ENCODE results near the gene TSPO.
"Not testable (repeated sequence)": the region's sequence is repeated elsewhere in the genome, so short reads cannot be mapped to it uniquely, and the experiment has no call there.

TSPO gene

DNA sequence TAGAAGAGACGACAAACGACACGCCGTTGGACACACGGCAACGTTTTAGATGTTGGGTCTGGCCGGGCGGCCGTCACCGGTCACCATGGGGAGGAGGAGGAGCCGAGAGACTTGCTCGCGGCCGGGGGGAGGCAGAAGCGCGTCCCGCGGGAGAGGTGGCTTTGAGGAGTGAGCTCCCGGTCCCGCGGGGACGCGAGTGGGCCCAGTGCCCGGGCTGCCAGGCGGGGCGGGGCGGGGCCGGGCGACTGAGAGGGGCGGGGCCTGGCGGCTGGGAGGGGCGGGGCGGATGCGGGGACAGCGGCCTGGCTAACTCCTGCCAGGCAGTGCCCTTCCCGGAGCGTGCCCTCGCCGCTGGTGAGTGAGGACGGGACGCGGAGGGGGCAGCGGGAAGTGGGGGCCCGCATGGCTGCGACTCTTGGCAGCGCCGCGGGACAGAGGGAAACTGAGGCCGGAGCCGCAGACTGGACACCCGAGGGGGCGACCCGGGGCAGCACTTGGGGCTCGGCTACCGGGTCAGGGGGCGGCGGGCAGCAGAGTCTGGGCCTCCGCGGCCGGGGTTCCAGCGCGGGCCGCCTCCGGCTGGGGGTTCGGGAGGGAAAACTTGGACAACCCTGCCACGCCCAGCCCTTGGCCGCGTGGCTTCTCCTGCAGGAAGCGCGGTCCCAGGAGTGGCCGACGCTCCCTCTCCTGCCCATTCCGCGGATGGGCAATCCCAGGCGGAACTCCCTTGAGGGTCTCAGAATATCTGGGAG is at the start of gene TSPO:
TSS of gene TSPO (plus strand) at position 309 of the 752 bp plus-strand sequence. CDS start 7,680 bp downstream, outside the sequence.
- DNase-seq = peak; percentile 58

DNA sequence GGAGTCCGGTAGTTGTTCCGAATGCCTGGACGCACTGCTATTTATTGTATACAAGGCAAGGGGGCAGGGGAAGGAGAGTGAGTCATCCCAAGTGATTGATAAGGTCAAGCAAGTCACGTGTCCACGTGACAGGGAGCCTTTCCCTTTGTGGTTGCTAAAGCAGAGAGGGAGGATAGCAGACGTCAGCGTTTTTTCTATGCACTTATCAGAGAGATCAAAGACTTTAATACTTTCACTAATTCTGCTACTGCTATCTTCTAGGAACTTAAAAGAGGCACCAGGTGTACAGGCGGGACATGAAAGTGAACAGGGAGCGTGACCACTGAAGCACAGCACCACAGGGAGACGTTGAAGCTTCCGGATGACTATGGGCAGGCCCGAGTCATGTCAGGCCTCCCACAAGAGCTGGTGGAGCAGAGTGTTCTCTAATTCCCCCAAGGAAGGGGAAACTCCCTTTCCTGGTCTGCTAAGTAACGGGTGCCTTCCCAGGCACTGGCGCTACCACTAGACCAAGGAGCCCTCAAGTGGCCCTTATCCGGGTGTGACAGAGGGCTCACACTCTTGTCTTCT is 47.2 kb upstream of the TSPO start:
- peak; percentile 17 for DNase-seq

DNA sequence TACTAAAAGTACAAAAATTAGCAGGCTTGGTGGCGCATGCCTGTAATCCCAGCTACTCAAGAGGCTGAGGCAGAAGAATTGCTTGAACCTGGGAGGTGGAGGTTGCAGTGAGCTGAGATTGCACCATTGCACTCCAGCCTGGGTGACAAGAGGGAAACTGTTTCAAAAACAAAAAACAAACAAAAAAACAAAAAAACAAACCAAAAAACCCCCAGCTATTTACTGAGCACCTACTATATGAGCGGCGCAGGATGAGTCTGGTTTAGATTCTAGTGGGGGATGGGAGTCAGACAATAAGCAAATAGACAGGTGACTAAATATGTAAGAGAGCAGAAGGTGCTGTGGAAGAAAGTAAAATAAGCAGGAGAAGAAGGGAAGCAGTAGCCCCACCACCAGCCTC is 46.4 kb upstream of the TSPO start:
- DNase-seq = not testable (repeated sequence)

DNA sequence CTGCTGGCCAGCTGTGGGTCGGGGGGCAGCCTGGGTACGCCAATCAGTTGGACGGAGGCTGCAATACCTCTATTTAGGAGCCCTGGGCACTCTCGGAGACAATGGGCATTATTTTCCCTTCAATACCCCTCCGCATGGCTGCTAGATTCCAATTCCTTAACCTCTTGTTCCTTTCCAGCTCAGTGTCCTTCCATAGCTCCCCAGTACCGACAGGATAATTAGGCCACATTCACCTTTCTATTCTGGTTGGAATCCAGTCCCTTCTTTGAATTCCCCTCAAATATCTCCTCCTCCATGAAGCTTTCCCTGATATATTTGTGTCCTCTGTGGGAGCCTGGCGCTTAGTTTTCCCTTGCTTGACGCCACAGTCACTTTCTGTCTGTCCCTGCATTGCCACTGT is 45.1 kb upstream of the TSPO start:
- DNase-seq = no peak

DNA sequence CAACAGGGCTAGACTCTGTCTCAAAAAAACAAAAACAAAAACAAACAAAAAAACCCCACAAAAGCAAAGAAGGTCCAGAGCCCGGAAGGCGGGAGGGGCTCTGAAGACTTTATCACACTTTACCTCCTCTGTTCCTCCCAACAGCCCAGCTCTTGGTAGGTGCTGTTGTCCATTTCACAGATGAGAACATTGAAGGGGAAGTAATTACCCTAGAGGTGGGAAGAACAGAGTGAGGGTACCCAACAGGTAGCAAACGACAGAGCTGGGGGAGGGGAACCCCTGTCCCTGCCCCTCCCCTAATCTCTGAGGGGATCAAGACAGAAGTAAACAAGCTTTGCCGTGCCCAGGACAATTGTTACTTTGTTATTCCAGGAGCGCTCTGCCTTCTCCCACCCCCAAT is 41.8 kb upstream of the TSPO start:
- DNase-seq = no peak

DNA sequence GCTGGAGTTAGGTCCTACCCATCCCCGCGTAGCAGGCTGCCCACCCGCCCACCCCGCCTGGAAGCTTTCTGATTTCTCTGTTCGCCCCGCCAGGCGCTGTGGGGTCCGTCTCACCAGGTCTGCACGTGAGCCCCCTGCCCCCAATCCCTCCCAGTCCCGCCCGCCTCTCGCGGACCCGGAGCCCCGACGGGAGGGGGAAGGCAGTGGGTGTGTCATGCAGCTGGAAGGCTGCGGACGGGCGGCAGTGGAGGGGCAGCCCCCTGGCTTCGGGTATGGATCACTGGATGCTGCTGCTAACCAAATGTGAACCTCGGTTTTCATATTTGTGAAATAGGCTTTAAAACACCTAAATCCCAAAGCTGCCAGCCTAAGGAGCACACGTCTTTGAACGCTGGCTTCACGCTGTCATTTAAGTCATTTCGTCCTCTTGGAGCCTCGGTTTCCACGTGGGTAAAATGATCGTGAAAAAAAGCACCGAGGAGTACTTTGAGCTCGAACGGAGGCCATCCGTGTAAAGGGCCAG is 41.4 kb upstream of the TSPO start:
- no peak for DNase-seq

DNA sequence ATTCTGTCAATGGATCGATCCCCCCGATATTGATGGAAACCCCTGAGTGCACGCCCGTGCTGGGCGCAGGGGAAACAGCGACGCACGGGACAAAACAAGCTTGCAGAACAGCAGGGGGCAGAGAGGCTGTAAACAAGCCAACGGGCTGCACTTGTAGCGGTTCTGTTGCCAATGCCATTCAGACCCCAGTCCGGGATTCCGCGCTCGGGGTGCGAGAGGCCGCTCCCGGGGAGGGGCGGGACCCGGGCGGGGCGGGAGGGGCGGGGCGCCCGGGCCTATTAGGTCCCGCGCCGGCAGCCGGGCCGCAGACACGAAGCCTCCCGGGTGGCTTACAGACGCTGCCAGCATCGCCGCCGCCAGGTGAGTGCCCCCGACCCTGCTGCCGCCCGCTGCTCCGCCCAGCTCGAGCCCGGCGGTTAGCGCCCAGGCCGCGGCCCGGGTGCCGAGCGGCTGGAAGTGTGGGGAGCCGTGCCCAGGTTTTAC is 40.9 kb upstream of the TSPO start, which contains the start of gene BIK:
TSS of gene BIK (plus strand) at position 307 of the 483 bp plus-strand sequence. CDS start 13,273 bp downstream, outside the sequence.
- peak; percentile 29 for DNase-seq

DNA sequence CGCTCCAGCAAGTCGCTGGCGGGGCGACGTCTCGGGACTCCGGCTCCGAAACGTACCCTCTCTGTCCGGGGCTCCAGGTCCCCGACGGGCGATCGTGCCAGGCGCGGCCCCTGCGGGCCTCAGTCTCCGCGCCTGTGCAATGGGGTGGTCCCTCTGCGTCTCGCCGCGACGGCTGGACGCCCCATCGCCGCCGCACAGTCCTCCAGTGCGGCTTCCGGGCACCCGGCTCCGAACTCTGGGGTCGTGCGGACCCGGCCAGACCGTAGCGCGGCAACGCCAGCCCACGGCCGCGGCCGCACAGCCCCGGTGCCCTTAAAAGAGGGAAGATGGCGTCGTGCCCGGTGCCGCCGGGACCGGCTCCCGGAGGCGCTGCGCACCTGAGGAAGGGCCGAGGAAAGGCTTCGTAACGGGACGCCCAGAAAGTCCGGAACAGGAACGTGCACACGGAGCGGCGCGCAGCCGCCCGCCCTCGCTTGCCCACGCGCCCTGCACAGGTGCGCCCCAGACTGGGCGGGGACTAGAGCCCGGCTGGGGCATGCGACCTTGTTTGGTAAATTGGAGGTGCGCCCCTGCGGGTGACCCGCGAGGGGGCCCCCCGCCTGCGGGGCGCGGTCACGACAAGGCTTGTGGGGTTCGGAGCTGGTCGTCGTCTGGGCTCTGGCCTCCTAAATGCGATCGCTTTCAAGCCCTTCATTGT is 40.3 kb upstream of the TSPO start:
- peak; percentile 33 for DNase-seq

DNA sequence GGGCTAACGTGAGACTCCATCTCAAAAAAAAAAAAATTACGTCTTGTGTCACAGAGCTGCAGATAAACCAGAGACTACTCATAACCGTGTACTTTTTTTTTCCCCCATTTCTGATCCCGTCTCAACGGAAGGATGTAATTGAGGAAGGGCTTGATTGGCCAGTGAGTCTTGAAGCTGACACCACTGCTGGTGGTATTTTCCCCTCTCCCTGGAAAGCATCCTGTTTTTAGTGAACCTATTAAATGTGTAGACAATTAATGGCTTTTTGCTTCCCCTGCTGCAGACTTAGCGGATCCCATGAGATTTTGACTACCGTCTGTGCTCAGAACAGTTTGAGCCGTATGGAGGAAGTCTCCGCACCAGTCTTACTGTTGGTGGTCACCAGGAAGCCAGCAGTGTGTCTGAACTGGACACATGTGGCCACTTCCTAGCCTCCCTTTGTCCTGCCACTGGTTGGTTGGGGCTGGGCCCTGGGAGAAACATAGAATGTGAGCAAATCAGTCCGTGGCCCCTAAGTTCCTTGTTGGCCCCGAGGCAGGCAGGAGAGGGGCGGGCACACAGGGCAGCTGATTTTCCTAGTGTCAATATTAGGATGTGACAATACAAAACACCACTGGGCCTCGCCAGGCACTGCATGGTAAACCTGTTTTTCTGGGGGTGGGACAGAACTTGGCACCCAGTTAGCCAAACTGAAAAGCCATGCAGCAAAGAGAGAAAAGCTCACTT is 37.7 kb upstream of the TSPO start:
- DNase-seq = no peak

DNA sequence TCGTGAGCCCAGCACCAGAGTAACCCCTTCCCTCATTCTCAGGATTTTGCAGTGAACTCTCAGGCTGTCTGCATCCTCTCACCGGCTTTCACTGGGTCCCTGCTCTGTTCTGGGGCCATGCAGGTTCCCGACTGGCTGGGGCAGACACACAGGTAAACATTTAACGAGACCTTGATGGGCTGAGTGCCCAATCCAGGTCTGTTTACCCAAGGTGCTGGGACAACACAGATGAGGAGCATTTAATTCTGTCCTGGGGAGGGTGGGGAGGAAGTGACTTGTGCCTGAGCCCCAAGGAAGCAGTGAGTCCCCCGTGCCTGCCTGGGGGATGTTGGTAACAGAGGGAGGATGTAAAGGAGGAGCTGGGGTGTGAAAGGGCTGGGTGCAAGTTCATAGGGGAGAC is 36.4 kb upstream of the TSPO start:
- no peak for DNase-seq

DNA sequence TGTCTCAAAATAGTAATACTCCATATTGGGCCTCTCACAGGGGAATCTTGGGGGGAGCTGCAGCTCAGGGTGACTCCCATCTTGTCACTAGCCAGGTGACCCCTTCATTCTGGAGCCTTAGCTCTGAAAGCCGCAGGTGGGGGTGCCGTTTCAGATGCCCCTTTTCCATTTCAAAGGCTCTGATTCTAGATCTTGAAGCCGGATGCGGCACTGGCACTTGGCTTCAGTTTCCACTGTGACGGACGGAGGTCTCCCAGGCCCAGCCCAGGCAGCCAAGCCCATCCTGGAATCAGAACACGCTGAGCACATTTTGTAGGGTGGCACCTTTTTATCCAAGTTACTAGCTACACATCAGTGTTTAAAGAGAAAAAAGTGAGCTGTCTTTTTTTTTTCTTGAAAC is 34.4 kb upstream of the TSPO start:
- no peak for DNase-seq

DNA sequence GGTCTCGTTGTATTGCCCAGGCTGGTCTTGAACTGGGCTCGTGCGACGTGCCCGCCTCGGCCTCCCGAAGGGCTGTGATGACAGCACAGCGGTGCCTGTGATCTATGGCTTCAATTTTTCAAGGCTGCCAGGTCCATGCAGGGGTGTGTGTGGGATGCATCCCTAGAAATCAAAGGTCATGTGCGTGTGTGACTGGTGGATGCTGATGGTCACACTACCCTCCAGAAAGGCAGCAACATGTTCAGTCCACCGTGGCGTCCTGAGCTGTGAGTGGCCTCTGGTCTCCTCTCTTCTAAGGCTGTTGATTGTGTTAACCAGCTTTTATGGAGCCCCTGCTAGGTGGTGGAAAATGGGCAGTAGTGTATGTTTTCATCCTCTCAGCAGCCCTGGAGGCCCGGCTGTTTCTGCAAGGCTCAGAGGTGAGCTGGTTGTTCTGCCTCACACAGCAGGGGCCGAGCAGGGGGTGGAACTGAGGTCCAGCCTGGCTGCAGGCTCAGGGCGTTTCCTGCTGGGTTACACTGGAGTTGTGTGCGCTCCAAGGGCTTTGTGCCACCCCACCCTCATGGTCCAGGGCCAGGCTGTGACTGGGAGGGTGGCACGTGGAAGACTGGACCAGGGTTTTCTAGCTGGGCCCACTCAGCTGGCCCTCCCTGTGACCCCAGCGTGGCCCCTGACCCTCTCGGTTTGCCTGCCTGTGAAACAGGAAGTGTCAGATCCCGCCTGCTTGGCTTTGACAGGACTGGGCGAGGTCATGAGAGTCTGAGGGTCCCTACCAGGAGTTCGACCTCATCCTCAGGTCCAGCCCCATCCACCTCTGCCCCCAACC is 33.1 kb upstream of the TSPO start:
- no peak for DNase-seq

DNA sequence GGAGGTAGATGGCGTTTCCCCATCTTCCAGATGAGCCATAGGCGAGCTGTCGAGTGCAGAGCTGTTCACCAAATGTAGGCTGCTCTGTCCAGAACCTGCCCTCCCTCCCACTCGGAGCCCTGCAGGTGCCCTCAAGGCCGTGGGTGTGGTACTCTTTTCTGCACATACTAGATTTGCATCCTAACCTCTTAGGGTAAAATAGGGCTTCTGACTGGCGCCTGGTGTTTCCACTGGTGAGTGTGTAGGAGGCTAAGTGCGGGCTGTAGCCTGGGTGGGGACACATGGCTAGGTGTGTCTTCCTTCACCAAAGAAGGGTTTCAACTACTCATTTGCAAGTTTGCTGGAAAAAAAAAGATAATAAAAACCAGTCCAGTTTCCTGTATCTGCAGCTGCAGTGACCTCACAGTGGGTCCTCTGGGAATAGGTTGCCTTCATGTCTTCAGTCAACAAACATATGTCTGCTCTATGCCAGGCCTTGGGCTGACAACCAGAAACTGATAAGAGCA is 32.4 kb upstream of the TSPO start:
- no peak for DNase-seq

DNA sequence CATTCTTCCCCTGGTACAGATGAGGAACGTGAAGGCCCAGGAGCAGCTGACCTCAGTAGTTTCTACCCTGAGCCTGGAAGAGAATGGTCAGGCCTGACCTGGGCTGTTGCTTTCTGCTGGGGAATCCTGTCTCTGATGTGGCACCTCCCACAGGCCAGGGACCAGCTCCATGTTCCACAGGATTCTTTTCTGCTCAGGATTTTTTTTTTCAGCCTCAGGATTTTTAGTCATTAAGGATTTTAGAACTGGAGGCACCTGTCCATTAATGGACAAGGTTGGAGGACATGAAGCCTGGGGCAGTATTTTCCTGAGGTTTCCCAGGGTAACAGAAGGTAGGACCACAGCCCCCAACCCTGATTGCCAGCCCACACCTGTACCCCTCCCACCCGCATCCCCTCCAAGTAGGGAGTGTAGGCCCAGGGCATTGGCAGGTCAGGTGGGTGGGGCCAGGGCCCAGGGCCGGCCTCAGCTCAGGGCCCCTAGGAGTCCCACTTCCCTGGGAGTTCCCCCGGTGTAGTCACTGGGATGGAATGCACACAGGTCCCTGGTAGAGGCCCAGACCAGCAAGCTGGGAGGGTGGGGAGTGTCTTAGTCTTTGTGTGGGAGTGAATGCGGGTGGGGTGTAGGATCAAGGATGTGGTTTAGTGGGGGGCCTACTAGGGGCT is 24.7 kb upstream of the TSPO start:
- no peak for DNase-seq

DNA sequence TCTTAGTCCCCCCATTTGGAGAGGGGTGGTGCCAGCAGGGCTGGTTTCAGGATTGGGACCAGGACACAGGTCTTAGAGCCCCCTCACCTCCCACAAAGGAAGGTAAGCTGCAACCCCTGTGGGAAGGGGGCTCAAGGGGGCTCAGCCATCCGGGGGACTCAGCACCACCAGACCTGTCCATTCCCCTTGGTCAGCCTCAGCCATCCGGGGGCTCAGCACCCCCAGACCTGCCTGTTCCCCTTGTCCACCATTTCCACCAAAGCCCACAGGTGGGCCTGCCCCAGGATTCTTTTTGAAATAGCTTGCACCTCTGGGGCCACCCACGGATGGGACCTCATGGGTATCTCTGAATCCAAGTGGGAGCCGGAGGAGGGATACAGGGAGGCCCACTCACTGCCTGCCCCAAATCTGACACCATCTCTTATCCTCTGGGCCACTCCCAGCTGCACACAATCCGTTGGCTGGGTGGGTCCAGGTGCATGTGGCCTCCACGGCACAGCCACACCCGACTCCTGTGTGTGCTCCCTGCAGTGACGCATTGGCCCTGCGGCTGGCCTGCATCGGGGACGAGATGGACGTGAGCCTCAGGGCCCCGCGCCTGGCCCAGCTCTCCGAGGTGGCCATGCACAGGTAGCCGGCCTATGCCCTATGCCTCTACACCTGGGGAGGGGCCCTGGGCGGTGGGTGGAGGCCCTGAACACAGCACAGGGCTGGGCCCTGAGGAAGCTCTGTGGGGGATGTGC is 24.0 kb upstream of the TSPO start:
- DNase-seq = no peak

DNA sequence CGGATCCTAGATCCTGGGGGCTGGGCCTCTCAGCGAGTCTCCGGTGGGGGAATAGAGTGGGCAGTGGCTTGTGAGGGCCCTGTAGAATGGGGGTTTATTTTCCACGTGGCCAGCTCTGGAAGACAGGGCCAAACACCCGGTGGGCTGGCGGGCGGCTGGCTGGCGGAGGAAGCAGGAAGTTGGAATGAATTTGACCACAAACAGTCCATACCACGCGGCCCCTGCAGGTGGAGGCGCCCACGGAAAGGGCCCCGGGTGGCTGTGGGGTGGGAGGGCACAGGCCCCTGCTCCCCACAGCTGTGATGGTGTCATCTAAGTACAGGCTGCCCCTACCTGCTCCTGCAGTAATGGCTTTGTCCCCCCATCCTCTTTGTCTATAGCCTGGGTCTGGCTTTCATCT is 23.2 kb upstream of the TSPO start:
- no peak for DNase-seq

DNA sequence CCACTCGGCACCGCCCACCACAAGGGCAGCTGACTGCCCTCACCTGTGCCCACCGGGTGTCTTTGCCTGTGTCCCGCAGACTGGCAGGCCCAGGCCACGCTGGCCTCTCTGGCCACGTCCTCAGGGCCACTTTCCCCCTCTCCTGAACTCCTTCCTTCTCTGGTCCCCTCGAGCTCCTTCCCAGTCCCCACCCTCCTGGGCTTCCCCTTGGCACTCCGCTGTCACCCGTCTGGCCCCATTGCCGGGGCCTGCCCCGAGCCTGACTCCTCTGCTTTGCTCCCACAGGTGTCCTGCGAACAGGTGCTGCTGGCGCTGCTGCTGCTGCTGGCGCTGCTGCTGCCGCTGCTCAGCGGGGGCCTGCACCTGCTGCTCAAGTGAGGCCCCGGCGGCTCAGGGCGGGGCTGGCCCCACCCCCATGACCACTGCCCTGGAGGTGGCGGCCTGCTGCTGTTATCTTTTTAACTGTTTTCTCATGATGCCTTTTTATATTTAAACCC is 22.4 kb upstream of the TSPO start:
- DNase-seq = no peak

DNA sequence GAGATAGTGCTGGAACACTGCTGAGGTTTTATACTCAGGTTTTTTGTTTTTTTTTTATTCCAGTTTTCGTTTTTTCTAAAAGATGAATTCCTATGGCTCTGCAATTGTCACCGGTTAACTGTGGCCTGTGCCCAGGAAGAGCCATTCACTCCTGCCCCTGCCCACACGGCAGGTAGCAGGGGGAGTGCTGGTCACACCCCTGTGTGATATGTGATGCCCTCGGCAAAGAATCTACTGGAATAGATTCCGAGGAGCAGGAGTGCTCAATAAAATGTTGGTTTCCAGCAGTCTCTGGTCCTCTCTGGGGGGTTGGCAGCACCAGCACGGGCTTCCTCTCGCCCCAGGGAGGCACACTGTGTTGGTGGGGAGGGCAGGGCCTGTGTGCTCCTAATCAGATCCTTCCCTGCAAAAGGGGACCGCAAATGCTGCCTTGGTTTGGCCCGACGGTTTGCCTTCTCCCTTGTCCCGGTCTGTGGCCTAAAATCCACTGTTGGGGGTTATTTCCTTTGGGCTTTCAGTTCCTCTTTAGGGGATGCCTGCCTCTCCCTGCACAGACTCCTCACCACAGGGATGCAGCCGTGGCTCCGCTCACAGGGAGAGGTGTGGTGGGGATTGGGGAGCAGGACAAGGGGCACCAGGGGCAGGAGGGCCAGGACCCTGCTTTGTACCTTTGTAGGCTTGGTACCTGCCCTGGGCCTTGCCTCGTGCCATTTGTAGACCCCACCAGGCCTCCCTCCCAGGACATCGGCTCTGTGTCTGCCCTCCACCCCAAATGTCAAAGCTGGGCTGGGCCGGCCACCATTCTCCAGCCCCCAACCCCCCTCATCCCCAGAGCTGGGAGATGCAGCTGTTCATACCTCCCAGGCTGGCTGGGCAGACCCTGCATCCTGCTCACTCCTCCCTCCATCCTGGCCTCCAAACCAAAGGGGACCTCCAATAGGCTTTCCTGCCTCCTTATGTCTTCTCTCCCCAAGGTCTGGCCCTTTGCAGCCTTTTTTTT is 21.6 kb upstream of the TSPO start:
- no peak for DNase-seq

Data from activated effector memory CD4-positive, alpha-beta T cell treated with Interleukin-2 at 50 U/mL for 16 hours (primary cell).